ENCODE data around the gene SLC26A3.

The SLC26A3 gene

DNA sequence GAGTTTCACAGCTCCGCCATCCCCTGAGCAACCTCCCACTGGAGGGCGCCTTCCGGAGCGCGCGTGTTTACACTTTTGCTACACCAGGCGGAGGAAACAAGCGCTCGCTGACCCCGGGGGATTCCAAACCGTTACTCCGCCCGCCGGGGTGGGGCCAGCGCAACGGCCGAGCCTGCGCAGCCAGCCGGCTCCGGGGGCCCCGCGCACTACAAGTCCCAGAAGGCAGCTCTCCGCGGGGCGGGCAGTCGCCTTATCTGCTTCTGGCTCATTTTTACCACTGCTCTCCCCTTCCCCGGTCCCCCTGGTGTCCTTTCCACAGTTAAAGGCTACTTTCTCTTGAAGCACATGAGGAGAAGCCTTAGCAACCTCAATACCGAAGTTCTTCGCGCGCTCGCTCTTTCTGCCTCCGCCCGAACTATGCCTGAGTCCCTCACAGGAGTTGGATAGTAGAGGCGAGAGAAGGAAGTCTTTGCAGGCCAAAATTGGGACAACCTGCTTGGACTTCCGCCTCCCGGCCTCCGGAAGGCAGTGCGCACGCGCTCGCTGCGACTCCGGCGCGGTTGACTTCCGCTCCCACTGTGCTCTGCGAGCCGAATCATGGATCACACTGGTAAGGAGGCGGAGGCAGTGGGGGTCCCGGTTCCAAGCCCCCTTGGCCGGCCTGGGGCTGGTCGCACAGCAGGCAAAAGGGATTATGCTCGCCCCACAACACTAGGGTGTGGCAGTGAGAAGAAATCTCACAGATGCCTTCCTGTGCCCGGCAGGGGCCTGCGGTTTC is 59.3 kb downstream of the SLC26A3 start, which contains the start of gene CBLL1:
Gene CBLL1, plus strand, starts transcription at position 576 of the 778 bp plus-strand sequence. Its CDS starts 22 bp downstream, at position 598.
- peak; percentile 87 to 95 for DNase-seq

DNA sequence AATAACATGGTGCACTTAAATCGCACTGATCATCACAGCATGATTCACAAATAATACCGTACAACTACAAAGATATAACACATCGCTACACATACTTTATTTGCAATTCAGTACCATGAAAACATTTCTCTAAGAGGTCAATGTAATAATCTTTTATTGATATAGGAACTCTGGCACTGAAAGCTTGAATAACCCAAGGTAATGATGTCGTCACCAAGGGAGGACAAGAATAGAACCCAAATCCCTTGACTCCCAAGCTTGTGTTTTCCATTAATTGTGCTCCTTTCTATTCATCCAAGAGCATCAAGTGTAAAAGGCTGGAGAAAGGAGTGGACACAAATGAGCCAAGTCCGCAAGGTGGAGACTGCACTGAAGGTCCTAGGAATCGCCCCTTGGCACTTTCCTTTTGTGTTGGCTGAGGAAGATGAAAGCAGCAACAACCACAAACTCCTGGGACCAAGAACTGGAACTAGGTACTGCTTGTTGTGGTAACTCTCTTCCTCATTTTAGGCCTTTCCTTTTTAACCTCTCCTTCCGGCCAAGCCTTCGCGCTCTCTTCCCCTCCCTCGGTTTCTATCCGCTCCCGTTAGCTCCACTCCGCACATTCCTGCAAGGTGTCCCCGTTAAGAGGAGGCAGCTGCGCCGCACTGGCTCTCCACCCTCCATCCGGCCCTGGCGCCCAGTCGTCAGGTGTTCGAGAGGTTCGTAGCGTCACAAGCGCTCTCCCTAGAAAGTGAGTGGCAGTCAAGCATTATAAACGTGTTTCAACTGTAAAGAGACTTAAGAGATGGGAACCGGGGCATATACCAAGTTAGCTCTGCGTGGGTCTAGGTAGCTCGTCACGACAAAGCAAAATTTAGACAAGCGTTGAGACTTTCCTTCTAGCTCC is 60.1 kb downstream of the SLC26A3 start:
- peak in 1 of 2 experiments; percentile 83 for DNase-seq

DNA sequence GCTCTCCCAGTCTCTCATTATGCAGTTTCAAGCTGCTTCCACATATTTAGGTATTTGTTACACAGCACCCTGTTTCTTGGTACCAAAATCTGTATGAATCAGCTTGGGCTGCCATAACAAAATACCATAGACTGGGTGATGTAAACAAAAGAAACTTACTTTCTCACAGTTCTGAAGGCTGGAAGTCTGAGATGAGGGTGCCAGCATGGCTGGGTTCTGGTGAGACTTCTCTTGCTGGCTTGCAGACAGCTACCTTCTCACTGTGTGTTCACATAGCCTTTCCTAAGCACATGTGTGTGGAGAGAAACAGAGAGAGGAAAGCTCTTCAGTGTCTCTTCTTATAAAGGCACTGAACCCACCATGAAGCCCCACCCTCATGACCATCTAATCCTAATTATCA is 74.7 kb downstream of the SLC26A3 start:
- no peak for DNase-seq

DNA sequence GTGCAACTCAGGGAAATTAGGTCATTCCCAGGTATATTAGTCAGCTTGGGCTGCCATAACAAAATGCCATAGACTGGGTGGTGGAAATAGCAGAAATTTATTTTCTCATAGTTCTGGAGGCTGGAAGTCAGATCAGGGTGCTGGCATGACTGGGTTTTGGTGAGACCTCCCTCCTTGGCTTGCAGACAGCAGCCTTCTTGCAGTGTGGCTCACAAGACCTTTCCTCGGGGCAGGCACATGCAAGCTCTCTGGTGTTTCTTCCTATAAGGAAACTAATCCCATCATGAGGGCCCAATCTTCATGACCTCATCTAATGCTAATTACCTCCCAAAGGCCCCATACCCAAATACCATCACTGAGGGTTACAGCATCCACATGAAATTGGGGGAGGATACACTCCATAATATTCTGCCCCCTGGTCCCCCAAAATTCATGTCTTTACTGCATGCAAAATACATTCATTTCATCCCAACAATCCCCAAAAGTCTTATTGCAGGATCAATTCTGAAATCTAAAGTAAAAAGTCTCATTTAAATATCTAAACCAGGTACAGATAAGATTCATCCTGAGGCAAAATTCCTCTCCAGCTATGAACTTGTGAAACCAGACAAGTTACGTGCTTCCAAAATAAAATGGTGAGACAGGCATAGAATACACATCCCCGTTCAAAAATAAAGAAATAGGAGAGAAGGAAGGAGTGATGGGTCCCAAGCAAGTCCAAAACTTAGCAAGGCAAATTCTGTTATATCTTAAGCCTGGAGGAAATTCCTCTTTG is 76.5 kb downstream of the SLC26A3 start:
- DNase-seq: no peak

DNA sequence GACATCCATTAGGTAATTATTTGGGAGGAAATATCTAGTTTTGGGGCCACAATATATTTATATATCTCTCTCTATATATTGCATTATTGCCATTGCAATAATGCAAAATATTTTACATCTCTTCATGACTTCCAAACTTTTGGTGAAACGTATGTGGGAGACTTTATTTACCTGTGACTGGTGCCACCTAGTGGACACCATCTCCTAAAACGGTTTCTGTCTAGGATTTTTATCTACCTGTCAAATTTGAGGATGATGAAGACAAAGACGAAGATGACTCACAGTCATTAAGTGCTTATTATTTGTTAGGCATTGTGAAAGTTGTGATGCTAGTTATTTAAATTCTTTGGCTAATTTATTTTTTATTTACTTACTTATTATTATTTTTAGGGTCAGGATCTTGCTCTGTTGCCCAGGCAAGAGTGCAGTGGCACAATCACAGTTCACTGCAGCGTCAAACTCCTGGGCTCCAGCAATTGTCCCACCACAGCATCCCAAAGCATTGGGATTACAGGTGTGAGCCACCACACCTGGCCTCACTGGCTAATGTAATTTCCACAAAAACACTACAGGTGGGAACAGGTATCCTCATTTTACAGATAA is 77.8 kb downstream of the SLC26A3 start:
- DNase-seq: peak; percentile 17 to 64

DNA sequence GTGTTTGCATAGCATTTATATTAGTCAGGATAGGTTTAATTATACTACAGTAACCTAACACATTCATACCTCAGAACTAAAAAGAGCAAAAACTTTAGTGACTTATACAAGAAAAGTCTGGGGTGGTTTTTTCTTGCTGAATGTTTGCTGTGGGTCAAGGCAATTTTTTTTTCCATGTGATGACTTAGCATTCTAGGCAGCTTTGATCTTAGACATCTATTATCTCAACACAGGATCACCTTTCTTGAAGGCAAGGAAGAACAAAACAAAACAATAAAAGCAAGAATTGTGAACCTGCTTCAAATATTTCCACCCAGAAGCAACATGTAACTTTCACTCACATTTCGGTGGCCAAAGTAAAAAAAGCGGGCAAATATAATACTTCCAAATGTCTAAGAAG is 79.8 kb downstream of the SLC26A3 start:
- no peak for DNase-seq

DNA sequence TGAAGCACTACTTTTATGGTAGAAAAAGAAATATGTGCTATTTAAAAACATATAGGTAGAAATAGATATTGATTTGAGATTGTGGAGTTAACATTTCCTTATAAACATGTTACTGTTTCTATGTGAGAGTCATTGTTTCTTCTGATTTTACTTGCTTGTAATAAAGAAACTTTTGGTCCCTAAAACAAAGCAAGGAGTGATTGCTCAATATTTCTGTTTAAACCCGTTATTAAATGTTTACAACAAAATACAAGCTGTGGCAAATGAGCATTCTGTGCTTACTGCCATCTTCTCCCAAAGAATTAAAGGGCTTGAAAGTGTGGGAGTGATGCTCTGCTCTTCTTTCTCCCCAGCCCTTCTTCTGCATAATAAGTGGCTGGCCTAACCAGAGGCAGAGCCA is 81.7 kb downstream of the SLC26A3 start:
- DNase-seq: no peak

DNA sequence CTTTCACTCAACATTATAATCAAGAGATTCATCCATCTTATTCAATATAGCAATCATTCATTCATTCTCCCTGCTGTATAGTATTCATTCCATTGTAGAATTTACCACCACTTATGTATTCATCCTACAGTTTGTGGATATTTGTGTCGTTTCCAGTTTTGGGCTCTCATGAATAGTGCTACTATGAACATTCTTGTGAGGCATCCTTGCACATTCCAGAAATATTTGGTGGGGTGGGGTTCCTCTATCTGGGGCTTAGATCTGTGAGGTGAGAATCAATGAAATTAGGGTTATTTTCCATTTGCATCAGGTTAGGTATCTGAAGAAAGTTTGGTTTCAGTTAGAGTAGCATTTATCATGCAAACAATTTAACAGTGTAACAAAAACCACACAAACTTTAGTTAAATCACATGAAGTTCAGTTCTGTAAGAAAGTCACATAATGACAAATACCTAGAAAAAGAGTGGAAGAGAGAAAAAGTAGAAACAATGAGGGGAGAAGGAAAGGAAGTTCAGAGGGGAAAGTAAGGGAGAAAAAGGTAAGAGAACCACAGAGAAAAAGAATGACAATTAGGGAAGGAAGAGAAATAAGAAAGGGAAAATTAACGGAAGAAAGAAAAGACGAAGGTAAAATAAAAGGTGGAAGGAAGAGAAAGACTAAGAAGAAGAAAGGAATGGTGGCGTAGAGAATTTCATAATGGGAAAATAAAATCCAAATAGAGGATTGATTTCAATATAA is 84.4 kb downstream of the SLC26A3 start:
- DNase-seq: no peak

DNA sequence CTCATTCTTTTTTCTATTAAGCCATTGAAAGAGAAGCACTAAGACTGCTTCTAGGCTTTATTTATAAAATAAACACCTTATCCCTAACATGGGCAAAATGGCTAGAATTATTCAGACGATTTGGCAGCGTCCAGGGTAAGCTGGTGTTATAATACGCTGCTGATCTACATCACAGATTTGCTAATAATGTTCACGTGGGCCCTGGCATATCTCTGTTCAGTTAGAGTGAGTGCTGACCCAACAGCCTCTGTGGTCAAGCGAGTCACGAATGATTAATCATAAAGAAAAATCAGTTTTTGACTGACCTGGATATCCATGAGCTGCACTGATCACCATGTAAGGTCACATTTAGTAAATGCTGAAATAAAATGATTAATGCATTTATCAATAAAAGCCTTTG is 87.5 kb downstream of the SLC26A3 start:
- DNase-seq: no peak
